ENCODE measurements around the gene MT1G. TPM values are rescaled to one million over a fixed set of nuclear protein-coding genes. Genes with fewer than 3 reads are reported as not detected.
A peak's percentile ranks its signal among the peaks of the same experiment; 100 is the strongest.
"Not testable (repeated sequence)": the region's sequence is repeated elsewhere in the genome, so short reads cannot be mapped to it uniquely, and the experiment has no call there.

The MT1G gene
- not detected for polyA plus RNA-seq (2013, experiment 1 of 2)
- polyA plus RNA-seq (2013, experiment 2 of 2): not detected

DNA sequence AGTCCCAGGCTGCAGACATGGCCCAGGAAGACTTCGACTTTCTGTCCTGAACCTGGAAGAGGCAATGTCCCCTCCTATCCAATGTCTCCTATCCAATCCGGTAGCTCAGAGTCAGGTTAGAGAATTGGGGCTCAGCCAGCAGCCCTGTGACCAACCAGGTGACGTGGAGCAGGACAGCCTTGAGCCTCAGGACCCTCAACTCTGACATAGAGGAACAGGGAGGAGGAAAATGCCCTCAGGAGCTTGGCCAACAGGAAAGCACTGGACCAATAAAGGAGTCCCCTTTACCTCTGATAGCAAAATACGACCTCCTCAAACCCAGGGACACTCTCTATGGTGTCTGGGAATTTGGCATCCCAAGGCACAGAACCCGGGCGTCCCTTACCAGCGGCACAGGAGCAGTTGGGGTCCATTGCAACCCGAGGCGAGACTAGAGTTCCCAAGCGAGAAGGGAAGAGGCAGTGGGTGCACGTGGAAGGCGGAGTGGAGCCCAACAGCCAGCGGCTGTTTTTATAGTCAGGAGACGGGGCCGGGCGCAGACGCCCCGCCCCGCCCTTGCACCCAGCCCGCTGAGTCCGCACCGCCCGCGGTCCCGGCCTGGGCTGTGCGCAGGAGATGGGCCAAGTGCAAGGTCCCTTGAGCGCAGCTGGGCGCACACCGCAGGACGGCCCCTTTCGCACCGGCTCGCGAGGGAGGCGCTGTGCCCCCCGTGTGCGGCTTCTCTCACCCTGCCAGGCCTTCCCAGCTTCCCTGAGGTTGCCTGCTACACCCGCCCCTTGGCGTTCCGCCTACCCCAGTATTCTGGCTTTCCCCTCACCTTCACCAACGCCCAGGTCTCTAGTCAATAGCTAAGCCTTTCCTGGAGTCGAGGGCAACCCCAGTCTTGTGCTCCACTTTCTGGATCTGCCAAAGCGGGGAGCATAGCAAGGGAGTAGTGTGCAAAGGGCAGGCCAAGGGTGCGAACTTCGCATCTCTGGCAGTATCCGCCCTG, at the start of gene MT1G:
Gene MT1G (minus strand): TSS at position 485 of the 991 bp plus-strand sequence. CDS start 72 bp downstream, at position 413.
- H2BK120ac ChIP-seq (ENCODE audit: low read depth, low read length): no peak within 1 kb of the TSS

DNA sequence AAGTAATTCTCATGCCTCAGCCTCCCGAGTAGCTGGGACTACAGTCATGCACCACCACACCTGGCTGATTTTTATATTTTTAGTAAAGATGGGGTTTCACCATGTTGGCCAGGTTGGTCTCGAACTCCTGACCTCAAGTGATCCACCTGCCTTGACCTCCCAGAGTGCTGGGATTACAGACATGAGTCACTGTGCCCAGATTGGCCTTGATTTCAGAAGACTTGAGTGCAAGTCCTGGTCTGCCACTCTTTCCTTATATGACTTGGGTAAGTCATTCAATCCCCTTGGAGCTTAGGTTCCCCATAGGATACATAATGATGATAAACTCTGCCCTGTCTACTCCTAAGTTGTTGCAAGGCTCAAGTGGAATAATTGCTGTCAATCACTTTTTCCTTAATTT, 49.7 kb upstream of the MT1G start:
- H3K9ac ChIP-seq (ENCODE audit: low read depth, low read length, poor library complexity); H3K23ac ChIP-seq (ENCODE audit: low read depth, low read length, poor library complexity); H3K9me3 ChIP-seq (replicated peaks in 1 of 2; ENCODE audit: control insufficient read depth in 2 of 2, insufficient read depth in 1 of 2, low read depth in 1 of 2, low read length in 2 of 2); H3K27ac ChIP-seq (replicated peaks; ENCODE audit: low read length); H4K8ac ChIP-seq (ENCODE audit: low read depth, low read length); H2AFZ ChIP-seq (ENCODE audit: low read length); H3K4ac ChIP-seq (ENCODE audit: low read length); H4K91ac ChIP-seq (ENCODE audit: low read depth, low read length, poor library complexity); H2BK5ac ChIP-seq (ENCODE audit: low read length); DNase-seq (ENCODE audit: low spot score); H3K4me3 ChIP-seq (ENCODE audit: low read length in 2 of 2); H3K4me2 ChIP-seq (ENCODE audit: insufficient read depth, low read length, poor library complexity, severe bottlenecking); H3K14ac ChIP-seq (ENCODE audit: low read length); H3K18ac ChIP-seq (ENCODE audit: low read length); H2AK5ac ChIP-seq (ENCODE audit: low read depth, low read length); H3K27me3 ChIP-seq (ENCODE audit: control insufficient read depth in 3 of 3, insufficient read depth in 3 of 3, low read depth in 1 of 3, low read length in 3 of 3); H3K79me1 ChIP-seq (ENCODE audit: low read depth, low read length); H3K36me3 ChIP-seq (replicated peaks in 1 of 2; ENCODE audit: control insufficient read depth in 2 of 2, insufficient read depth in 2 of 2, low read length in 2 of 2); H2BK120ac ChIP-seq (ENCODE audit: low read depth, low read length); H3K4me1 ChIP-seq (ENCODE audit: control insufficient read depth in 2 of 2, insufficient read depth in 1 of 2, low read depth in 1 of 2, low read length in 2 of 2); H2BK15ac ChIP-seq (ENCODE audit: low read length); H2BK12ac ChIP-seq (ENCODE audit: low read length): not testable (repeated sequence)
- no CpG with 5 or more reads among the region's 2 CpGs for WGBS, 2 donors (ENCODE audit: extremely low coverage in 2 of 2, insufficient read length in 2 of 2, insufficient replicate concordance in 1 of 2)

More for the DNA sequence above, at the start of gene MT1G:
- Histone ChIP-seq H3K4me1 (ENCODE audit: control insufficient read depth in 2 of 2, insufficient read depth in 1 of 2, low read depth in 1 of 2, low read length in 2 of 2) (no peaks in the 10 kb centered on the region), H2BK12ac (ENCODE audit: low read length) (no peak within 1 kb of the TSS), H3K9ac (ENCODE audit: low read depth, low read length, poor library complexity) (no peak within 1 kb of the TSS), H2BK15ac (ENCODE audit: low read length) (no peak within 1 kb of the TSS), H3K4ac (ENCODE audit: low read length) (no peak within 1 kb of the TSS), H4K8ac (ENCODE audit: low read depth, low read length) (no peak within 1 kb of the TSS), H3K23ac (ENCODE audit: low read depth, low read length, poor library complexity) (peak within 1 kb of the TSS; percentile 83), H3K4me3 (ENCODE audit: low read length in 2 of 2) (no peak within 1 kb of the TSS), H3K14ac (ENCODE audit: low read length) (no peak within 1 kb of the TSS), H3K4me2 (ENCODE audit: insufficient read depth, low read length, poor library complexity, severe bottlenecking) (no peak within 1 kb of the TSS), H4K91ac (ENCODE audit: low read depth, low read length, poor library complexity) (no peak within 1 kb of the TSS), H2AFZ (ENCODE audit: low read length) (no peak within 1 kb of the TSS), H3K79me1 (ENCODE audit: low read depth, low read length) (no peaks in the 10 kb centered on the region), H3K27me3 (ENCODE audit: control insufficient read depth in 3 of 3, insufficient read depth in 3 of 3, low read depth in 1 of 3, low read length in 3 of 3) (peaks cover 42 to 100% (median 97%) of the 10 kb centered on the region in 3 experiments), H3K27ac (replicated peaks; ENCODE audit: low read length) (no peak within 1 kb of the TSS), H2AK5ac (ENCODE audit: low read depth, low read length) (no peak within 1 kb of the TSS), H3K9me3 (replicated peaks in 1 of 2; ENCODE audit: control insufficient read depth in 2 of 2, insufficient read depth in 1 of 2, low read depth in 1 of 2, low read length in 2 of 2) (peaks cover 0 to 2% of the 10 kb centered on the region in 2 donors), H2BK5ac (ENCODE audit: low read length) (no peak within 1 kb of the TSS), H3K36me3 (replicated peaks in 1 of 2; ENCODE audit: control insufficient read depth in 2 of 2, insufficient read depth in 2 of 2, low read length in 2 of 2) (no peaks in the 10 kb centered on the region), H3K18ac (ENCODE audit: low read length) (no peak within 1 kb of the TSS)
- no CpG with 5 or more reads among the region's 46 CpGs for WGBS, 2 donors (ENCODE audit: extremely low coverage in 2 of 2, insufficient read length in 2 of 2, insufficient replicate concordance in 1 of 2)
- no peak for DNase-seq (ENCODE audit: low spot score)

DNA sequence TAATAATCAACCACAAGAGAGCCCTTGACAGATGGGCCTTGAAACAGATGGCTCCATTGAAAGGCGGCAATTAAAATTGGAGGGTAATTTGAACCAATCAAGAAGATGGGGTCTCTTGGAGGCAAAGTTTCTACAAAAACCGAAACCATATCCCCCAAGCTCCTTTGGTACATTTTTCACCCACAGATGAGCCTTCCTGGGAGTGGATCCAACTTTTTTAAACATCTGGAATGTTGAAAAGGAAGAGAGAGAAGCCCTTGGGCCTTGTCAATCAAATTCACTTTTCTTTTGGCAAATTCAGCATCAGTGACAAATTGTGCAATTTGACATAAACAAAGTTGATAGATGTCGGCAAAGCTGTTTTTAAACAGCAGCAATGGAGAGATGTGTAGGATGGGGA, 48.9 kb upstream of the MT1G start:
- H4K91ac ChIP-seq (ENCODE audit: low read depth, low read length, poor library complexity): no peak overlapping the region
- H3K4me2 ChIP-seq (ENCODE audit: insufficient read depth, low read length, poor library complexity, severe bottlenecking): no peak overlapping the region
- no peak overlapping the region for H2AFZ ChIP-seq (ENCODE audit: low read length)
- no peaks in the 10 kb centered on the region for H3K79me1 ChIP-seq (ENCODE audit: low read depth, low read length)
- no peak overlapping the region for H2BK5ac ChIP-seq (ENCODE audit: low read length)
- no peaks in the 10 kb centered on the region for H3K9me3 ChIP-seq (replicated peaks in 1 of 2; ENCODE audit: control insufficient read depth in 2 of 2, insufficient read depth in 1 of 2, low read depth in 1 of 2, low read length in 2 of 2)
- H2AK5ac ChIP-seq (ENCODE audit: low read depth, low read length): no peak overlapping the region
- no peak overlapping the region for H3K14ac ChIP-seq (ENCODE audit: low read length)
- no peak overlapping the region for H3K4ac ChIP-seq (ENCODE audit: low read length)
- no CpG with 5 or more reads among the region's 3 CpGs for WGBS, 2 donors (ENCODE audit: extremely low coverage in 2 of 2, insufficient read length in 2 of 2, insufficient replicate concordance in 1 of 2)
- H2BK15ac ChIP-seq (ENCODE audit: low read length): no peak overlapping the region
- no peak overlapping the region for H3K4me3 ChIP-seq (ENCODE audit: low read length in 2 of 2)
- no peak overlapping the region for H4K8ac ChIP-seq (ENCODE audit: low read depth, low read length)
- H2BK12ac ChIP-seq (ENCODE audit: low read length): no peak overlapping the region
- no peak overlapping the region for H3K23ac ChIP-seq (ENCODE audit: low read depth, low read length, poor library complexity)
- no peaks in the 10 kb centered on the region for H3K36me3 ChIP-seq (replicated peaks in 1 of 2; ENCODE audit: control insufficient read depth in 2 of 2, insufficient read depth in 2 of 2, low read length in 2 of 2)
- no peak overlapping the region for H3K9ac ChIP-seq (ENCODE audit: low read depth, low read length, poor library complexity)
- no peak overlapping the region for H3K18ac ChIP-seq (ENCODE audit: low read length)
- no peak for DNase-seq (ENCODE audit: low spot score)
- no peak overlapping the region for H3K27ac ChIP-seq (replicated peaks; ENCODE audit: low read length)
- peaks cover 0 to 10% (median 0%) of the 10 kb centered on the region in 3 experiments for H3K27me3 ChIP-seq (ENCODE audit: control insufficient read depth in 3 of 3, insufficient read depth in 3 of 3, low read depth in 1 of 3, low read length in 3 of 3)
- H2BK120ac ChIP-seq (ENCODE audit: low read depth, low read length): no peak overlapping the region
- no peaks in the 10 kb centered on the region for H3K4me1 ChIP-seq (ENCODE audit: control insufficient read depth in 2 of 2, insufficient read depth in 1 of 2, low read depth in 1 of 2, low read length in 2 of 2)

DNA sequence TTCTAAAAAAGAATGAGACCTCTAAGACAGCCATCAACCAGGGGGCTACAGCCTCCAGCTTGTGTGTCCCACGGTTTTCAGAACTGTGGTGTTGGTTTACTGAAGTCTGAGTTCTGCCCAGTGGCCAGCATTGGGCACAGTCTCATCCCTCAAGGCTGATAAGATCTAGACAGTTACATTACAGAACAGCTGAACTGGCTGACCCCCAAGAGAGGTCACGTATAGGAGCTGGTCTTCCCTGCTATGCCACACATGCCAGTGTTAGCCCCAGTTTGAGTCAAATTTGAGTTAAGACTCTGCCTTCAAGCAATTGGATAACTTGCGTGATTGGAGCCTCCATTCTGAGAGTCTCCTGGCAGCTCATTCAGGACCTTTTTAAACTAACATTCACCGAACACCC, 47.3 kb upstream of the MT1G start:
- Histone ChIP-seq H3K27me3 (ENCODE audit: control insufficient read depth in 3 of 3, insufficient read depth in 3 of 3, low read depth in 1 of 3, low read length in 3 of 3) (peaks cover 0 to 6% (median 0%) of the 10 kb centered on the region in 3 experiments), H3K9ac (ENCODE audit: low read depth, low read length, poor library complexity) (no peak overlapping the region), H4K8ac (ENCODE audit: low read depth, low read length) (no peak overlapping the region), H3K18ac (ENCODE audit: low read length) (no peak overlapping the region), H3K36me3 (replicated peaks in 1 of 2; ENCODE audit: control insufficient read depth in 2 of 2, insufficient read depth in 2 of 2, low read length in 2 of 2) (no peaks in the 10 kb centered on the region), H3K4me1 (ENCODE audit: control insufficient read depth in 2 of 2, insufficient read depth in 1 of 2, low read depth in 1 of 2, low read length in 2 of 2) (no peaks in the 10 kb centered on the region), H3K27ac (replicated peaks; ENCODE audit: low read length) (no peak overlapping the region), H2BK120ac (ENCODE audit: low read depth, low read length) (no peak overlapping the region), H3K4ac (ENCODE audit: low read length) (no peak overlapping the region), H3K23ac (ENCODE audit: low read depth, low read length, poor library complexity) (no peak overlapping the region), H2BK12ac (ENCODE audit: low read length) (no peak overlapping the region), H4K91ac (ENCODE audit: low read depth, low read length, poor library complexity) (no peak overlapping the region), H3K9me3 (replicated peaks in 1 of 2; ENCODE audit: control insufficient read depth in 2 of 2, insufficient read depth in 1 of 2, low read depth in 1 of 2, low read length in 2 of 2) (no peaks in the 10 kb centered on the region), H3K14ac (ENCODE audit: low read length) (no peak overlapping the region), H2AK5ac (ENCODE audit: low read depth, low read length) (no peak overlapping the region), H3K4me3 (ENCODE audit: low read length in 2 of 2) (no peak overlapping the region), H3K4me2 (ENCODE audit: insufficient read depth, low read length, poor library complexity, severe bottlenecking) (no peak overlapping the region), H2AFZ (ENCODE audit: low read length) (no peak overlapping the region), H3K79me1 (ENCODE audit: low read depth, low read length) (no peaks in the 10 kb centered on the region), H2BK5ac (ENCODE audit: low read length) (no peak overlapping the region), H2BK15ac (ENCODE audit: low read length) (no peak overlapping the region)
- no CpG with 5 or more reads among the region's 4 CpGs for WGBS, 2 donors (ENCODE audit: extremely low coverage in 2 of 2, insufficient read length in 2 of 2, insufficient replicate concordance in 1 of 2)
- DNase-seq (ENCODE audit: low spot score): no peak

All from neuronal stem cell (in vitro differentiated cells).